ENCODE data around the gene POLR1C. TPM values are rescaled to one million over a fixed set of nuclear protein-coding genes. Genes with fewer than 3 reads are reported as not detected.

The POLR1C gene, protein sequence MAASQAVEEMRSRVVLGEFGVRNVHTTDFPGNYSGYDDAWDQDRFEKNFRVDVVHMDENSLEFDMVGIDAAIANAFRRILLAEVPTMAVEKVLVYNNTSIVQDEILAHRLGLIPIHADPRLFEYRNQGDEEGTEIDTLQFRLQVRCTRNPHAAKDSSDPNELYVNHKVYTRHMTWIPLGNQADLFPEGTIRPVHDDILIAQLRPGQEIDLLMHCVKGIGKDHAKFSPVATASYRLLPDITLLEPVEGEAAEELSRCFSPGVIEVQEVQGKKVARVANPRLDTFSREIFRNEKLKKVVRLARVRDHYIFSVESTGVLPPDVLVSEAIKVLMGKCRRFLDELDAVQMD
- total RNA-seq (2014; rRNA removed; shearing (Covaris generic)): 40.7 and 52.3 TPM in 2 replicates

DNA sequence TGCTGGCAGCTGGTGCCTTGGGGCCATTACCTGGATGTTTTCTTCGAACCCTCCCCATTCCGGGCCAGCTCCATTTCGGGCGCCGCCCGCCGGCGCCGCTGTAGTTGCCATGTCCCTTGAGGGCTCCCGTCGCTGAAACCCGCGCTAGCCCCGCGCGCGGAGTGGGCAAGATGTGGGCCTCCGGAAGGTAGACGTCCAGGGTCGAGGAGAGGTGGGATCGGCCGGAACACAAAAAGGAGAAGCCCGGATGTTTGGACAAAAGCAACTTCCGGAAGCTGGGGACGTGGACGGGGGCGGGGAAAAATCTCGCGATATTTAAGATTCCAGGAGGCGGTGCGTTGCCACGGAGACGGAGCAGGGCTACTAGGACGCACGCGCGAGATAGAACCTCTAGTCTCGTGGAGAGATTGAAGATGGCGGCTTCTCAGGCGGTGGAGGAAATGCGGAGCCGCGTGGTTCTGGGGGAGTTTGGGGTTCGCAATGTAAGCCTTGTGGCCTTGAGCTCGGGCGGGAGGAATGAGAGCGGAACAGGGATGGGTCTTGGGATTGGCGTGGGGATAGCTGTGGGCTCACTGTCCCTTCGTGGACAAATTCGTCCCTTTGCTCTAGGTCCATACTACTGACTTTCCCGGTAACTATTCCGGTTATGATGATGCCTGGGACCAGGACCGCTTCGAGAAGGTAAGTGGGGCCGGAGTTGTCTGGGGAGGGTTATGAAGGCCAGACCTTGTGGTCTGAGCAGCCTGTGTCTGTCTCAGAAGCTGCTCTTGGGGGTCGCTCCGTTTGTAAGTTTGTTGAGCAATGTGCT lies at the start of gene POLR1C, which contains the start of gene YIPF3:
Gene POLR1C, plus strand, starts transcription at position 393 of the 808 bp plus-strand sequence. Its CDS starts 21 bp downstream, at position 414.
Gene YIPF3, minus strand, starts transcription at position 230 of the 808 bp plus-strand sequence. Its CDS starts 119 bp downstream, at position 111.

DNA sequence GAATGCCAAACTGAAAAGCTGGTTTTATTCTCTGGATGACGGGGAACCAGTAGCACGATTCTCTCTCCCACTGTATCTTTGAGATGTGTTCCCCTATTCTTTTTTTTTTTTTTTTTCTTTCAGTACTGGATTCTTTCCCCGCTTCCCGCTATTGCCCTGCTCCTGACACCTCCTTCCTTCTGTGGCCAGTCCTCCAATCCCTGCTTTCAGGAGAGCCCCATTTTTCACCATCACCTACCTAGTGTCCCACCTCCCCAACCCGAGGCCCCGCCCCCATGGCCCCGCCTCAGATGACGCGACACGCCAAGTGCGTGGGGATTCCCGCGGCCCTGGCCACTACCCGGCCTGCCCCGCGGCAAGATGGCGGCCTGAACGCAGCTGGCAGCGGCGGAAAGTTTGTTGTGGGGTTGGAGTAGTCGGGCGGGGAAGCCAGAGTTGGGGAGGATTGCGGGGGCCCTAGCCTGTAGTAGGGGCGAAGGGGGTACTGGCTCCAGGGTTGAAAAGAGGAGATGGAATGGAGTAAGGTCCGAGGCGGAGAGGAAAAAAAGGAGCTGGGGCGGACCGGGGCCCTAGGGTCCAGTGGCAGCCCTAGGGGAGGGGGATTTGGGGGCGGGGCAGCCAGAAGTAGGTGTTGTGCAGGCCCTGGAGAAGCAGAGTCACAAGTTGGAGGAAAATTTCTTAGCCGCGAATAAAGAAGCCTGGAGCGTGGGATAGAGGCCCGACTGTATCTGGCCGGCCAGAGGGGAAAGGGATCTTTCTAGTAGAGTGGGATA lies 39.5 kb upstream of the POLR1C start, which contains the start of gene TJAP1:
Gene TJAP1, plus strand, starts transcription at position 336 of the 773 bp plus-strand sequence. CDS start 21,432 bp downstream, outside the sequence.

DNA sequence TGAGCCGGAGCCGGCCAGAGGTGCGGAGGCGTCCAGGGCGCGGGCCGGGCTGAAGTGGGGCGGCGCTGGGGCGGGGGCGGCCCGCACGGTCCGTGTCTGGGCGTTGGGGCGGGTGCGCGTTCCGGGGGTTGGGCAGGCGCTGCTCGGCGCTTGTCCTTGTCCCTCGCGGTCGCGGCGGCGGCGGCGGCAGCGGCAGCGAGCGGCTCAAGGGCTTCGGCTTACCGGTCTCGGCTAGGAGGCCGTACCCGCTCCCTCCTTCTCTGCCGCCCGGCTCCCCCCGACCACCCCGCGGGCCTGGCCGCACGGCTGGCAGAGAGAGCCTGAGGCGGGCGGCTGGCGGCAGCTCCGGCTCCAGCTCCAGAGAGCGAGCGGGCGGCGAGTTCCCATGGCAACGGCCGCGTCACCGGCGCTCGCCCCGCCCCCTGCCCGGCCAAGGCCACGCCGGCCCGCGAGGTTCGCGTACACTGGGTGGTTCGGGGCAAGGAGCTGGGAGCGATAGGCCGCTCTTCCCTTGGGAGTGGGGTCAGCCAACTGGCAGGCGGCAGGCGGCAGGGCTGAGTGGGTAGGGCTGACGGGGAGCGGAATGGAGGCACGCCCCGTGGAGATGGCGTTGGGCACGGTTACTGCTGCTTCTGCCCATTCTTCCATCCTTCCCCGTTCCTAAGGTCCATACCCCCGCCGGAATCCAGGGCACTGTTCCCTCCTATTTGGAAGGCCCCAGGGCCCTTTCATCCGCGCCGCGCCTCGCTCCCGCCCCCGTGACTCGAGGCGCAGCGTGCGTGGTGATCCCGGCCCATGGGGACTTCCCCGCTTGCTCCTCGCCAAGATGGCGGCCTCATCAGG lies 6.7 kb upstream of the POLR1C start, which contains the start of gene LRRC73:
Gene LRRC73, minus strand, starts transcription at position 363 of the 843 bp plus-strand sequence. CDS start 561 bp downstream, outside the sequence.

Small RNA genes within 50 kb of the gene (small RNA-seq; reads per million reads assigned to genes)
- gene RF00426 (not detected), gene RNU6-1113P (not detected)

Other genes with a start within 250 kb of the POLR1C start
- gene SLC22A7, start 218.8 kb upstream of the POLR1C start, total RNA-seq (2014; rRNA removed; shearing (Covaris generic)): not detected in 2 replicates
- not detected in 2 replicates for gene CRIP3, start 208.3 kb upstream of the POLR1C start, total RNA-seq (2014; rRNA removed; shearing (Covaris generic))
- 5.1 and 5.7 TPM in 2 replicates for gene ZNF318, start 147.4 kb upstream of the POLR1C start, total RNA-seq (2014; rRNA removed; shearing (Covaris generic))
- gene ABCC10, start 89.5 kb upstream of the POLR1C start, total RNA-seq (2014; rRNA removed; shearing (Covaris generic)): 7.8 and 17.8 TPM in 2 replicates
- gene DLK2, start 61.5 kb upstream of the POLR1C start, total RNA-seq (2014; rRNA removed; shearing (Covaris generic)): 4.9 and 7.1 TPM in 2 replicates
- 28.4 and 32.4 TPM in 2 replicates for gene TJAP1, start 39.5 kb upstream of the POLR1C start, total RNA-seq (2014; rRNA removed; shearing (Covaris generic))
- gene LRRC73, start 6.7 kb upstream of the POLR1C start, total RNA-seq (2014; rRNA removed; shearing (Covaris generic)): 0.93 and 1.9 TPM in 2 replicates
- 79.7 and 83.5 TPM in 2 replicates for gene YIPF3, start 163 bp upstream of the POLR1C start, total RNA-seq (2014; rRNA removed; shearing (Covaris generic))
- 44.9 and 45.9 TPM in 2 replicates for gene XPO5, start 58.9 kb downstream of the POLR1C start, total RNA-seq (2014; rRNA removed; shearing (Covaris generic))
- gene POLH, start 59.1 kb downstream of the POLR1C start, total RNA-seq (2014; rRNA removed; shearing (Covaris generic)): 7.1 and 8.1 TPM in 2 replicates
- 120 and 134 TPM in 2 replicates for gene GTPBP2, start 112.2 kb downstream of the POLR1C start, total RNA-seq (2014; rRNA removed; shearing (Covaris generic))
- 19.8 and 21.8 TPM in 2 replicates for gene MAD2L1BP, start 118.8 kb downstream of the POLR1C start, total RNA-seq (2014; rRNA removed; shearing (Covaris generic))
- gene RSPH9, start 127.9 kb downstream of the POLR1C start, total RNA-seq (2014; rRNA removed; shearing (Covaris generic)): not detected in 2 replicates
- gene MRPS18A, start 170.7 kb downstream of the POLR1C start, total RNA-seq (2014; rRNA removed; shearing (Covaris generic)): 69.4 and 79.6 TPM in 2 replicates